HG03520 (cell line): ENCODE results near the gene SNAP47.

ENCODE experiments used
- ATAC-seq: cut with Tn5 transposase; IDR thresholded peaks from one replicate; pipeline ENCODE4 v1.9.1; 2021; ENCODE audit warnings: mild to moderate bottlenecking, moderate library complexity; ENCODE audit not compliant: unreplicated experiment

Gene SNAP47

DNA sequence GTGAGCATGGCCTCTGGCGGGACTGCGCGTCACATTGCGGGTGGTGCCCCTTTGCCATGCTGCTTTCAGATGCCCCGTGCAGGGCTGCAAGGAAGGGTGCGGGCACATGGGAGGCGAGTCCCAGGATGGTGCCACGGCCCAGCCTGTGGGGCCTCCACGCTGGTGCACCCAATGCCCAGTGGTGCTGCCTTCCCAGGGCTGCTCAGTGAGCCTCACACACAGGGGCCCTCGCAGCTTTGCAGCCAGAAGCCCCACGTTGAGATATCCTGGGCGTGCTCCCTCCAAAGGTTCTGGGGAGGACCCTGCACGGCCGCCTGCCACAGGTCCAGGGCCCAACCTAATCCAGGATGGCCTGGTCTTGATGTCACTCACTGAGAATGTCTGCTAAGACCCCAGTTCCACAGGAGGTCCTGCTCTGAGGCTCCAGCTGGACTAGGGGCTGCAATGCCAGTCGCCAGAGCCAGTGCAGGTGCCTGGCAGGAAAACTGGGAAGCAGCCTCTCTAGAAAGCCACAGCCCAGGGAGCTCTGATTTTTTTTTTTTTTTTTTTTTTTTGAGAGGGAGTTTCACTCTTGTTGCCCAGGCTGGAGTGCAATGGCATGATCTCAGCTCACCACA, 46.2 kb downstream of the SNAP47 start:
- no peak for ATAC-seq

DNA sequence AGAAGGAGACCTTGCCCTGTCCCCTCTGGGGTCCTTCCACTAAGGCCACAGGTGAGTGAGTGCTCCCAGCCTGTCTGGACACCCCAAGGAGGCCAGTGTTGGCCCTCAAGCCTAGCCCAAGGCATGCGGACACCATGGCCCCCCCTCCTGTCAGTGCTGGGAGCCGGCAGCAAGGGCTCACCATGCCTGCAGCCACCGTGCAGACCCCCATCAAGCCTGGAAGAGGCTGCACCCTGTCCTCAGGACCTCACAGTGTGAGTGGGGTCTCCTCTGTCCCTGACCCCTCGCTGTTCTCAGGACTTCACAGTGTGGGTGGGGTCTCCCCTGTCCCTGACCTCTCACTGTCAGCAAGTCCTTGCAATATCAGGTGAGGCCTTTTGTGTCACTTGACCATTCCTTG, 47.0 kb downstream of the SNAP47 start:
- no peak for ATAC-seq

DNA sequence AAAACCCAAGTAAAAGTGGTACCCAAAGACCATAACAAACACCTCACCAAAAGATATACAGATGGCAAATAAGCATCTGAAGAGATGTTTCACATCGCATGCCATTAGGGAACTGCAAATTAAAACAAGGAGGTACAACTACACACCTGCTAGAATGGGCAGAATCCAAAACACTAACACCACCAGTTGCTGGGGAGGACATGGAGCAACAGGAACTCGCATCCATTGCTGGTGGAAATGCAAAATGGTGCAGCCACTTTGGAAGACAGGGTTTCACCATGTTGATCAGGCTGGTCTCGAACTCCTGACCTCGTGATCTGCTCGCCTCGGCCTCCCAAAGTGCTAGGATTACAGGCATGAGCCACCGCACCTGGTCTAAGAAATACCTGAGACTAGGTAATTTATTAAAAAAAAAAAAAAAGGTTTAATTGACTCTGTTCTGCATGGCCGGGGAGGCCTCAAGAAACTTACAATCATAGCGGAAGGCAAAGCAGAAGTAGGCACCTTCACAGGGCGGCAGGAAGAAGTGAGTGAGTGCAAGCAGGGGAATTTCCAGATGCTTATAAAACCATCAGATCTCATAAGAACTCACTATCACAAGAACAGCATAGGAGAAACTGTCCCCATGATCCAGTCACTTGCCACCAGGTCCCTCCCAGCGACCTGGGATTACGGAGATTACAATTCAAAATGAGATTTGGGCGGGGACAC, 50.0 kb downstream of the SNAP47 start:
- no peak for ATAC-seq

DNA sequence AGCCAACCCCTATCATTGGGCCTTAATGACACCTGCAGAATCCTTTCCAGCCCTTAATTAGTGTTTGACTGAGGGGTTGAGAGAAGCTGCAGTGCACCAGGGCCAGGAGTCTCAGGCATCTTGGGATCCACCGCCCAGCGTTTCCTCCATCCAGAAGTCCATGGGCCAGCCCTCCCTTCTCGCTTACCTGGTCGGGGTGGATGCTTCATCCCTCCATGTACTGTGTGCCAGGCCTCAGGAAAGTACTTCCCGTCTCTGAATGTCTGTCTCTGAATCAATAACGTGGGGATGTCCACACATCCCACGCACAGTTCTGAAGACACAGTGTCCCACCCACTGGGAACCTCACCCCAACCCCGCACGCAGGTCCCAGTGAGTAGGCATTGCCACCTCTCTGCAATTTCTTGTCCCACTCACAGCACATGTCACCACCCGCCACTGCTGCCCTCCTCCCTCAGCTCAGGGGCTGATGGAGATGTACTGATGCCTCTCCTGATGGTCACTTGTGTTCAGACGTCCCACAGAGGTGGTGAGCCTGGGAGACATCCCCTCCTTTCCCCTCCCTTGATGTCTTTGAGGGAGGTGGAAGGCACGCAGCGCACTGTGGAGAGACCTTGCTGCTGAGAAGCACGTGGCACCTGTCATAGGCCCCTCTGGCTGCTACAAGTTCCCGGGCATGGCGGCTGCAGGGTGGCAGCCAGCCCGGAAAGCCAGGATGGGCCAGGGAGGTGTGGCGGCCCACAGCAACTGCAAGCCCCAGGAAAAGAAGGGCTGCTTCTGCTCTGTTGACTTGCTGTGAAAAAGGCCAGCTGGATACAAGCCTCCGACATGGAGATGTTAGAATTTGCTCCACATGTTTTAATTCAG, 50.8 kb downstream of the SNAP47 start:
- ATAC-seq, result no peak

DNA sequence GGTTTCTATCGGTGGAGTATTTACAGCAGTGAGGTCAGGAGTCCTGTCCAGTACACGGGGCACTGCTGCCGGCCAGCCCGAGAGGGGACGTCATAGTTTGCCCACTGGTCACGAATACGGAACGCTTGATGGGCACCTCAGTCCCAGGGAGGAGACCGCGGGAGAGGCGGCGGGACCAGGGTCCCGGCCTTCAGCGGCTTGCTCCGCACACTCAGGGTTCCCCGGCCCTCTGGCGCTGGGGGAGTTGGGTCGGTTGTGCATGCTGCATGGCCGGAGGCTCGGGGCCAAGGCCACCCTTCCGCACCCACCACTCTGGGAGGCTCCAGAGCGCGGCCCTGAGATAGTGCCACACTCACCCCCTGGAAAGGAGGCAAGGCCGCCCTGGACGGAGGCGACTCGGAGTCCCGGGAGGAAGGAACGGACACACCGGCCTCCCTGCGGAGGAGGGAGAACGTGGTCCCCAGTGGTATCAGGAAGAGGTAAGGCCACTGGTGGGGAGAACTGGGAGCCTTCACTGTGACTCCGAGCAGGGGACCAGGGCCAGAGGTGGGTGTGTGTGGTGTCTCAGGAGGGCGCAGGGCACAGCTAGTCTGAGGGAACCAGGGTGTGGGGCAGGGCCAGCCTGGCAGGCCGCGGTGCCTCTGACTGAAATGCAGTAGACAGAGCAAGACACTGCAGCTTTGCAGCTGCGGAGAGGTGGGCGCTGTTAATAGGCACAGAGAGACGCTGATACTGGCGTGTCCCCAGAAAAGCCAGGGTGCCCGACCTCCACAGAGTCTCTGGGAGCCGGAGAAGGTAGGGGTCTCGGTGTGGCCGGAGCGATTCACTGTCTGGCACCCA, 51.7 kb downstream of the SNAP47 start:
- no peak for ATAC-seq

DNA sequence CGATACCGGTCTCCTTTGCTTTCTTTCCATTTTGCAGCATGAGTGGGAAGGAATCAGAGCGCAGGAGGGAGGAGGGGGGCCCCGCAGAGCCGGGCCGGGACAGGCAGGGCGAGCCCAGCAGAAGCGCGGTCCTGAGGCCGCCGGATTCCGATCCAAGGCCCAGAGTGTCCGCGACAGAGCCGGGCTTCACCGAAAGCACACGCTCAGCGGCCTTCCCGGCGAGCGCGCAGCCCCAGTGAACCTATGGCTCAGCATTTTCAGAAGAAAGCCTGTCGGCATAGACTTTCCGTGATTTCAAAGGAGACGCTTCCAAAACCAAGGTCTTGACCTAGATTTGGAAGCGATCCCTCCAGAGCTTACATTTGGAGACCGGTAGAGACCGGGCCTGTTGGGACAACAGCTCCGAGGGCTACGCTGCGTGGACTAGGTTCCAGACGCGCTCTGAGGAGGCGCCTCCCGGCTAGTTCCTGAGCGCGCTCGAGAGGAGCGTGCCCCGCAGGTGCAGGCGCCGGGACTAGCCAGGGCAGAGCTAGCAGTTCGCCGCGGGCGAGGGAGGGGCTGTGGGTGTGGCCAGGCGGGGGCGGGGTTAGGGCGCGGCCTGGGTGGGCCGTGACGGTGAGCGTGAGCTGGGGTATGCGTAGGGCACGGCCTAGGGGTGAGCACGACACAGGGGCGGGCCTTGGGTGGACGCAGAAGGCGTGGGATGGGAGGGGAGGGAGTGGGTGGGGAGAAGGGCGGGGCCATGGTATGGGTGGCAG, 52.5 kb downstream of the SNAP47 start:
- ATAC-seq, result peak; percentile 93

DNA sequence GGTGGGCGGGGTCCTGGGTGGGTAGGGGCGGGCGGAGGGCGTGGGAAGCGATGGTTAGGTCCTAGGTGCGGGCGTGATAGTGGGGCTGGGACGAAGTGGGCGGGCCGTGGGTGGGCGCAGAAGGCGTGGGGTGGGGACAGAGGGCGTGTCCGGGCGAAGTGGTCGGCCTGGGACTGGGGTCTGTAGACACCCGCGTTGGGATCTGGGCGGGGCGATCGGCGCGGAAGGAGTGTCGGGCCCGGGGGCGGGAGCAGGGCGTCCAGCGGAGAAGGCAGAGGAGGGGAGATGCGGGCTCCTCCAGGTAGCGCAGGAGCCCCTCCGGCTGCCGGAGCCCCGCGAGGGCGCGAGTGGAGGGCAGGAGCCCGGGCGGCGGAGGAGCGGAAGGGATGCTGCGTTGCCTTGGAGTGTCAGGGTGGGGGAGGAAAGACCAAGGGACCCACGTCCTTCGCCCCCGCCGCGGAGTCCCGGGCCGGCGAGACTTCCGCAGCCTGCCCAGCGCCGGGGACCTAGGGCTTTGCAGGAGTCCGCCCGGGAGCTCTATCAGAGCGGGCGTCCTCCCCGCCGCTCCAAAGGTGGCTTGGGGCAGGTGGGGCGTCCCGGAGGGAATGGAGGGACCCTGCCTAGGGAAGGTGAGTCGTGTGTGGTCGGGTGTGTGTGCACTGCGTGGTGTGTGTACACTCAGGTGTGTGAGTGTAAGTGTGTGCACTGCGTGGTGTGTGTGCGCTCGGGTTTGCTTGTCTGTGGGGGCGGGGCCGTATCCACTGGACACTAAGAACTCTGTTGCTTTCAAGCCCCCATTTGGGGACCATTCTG, 53.2 kb downstream of the SNAP47 start:
- peak; percentile 35 for ATAC-seq

DNA sequence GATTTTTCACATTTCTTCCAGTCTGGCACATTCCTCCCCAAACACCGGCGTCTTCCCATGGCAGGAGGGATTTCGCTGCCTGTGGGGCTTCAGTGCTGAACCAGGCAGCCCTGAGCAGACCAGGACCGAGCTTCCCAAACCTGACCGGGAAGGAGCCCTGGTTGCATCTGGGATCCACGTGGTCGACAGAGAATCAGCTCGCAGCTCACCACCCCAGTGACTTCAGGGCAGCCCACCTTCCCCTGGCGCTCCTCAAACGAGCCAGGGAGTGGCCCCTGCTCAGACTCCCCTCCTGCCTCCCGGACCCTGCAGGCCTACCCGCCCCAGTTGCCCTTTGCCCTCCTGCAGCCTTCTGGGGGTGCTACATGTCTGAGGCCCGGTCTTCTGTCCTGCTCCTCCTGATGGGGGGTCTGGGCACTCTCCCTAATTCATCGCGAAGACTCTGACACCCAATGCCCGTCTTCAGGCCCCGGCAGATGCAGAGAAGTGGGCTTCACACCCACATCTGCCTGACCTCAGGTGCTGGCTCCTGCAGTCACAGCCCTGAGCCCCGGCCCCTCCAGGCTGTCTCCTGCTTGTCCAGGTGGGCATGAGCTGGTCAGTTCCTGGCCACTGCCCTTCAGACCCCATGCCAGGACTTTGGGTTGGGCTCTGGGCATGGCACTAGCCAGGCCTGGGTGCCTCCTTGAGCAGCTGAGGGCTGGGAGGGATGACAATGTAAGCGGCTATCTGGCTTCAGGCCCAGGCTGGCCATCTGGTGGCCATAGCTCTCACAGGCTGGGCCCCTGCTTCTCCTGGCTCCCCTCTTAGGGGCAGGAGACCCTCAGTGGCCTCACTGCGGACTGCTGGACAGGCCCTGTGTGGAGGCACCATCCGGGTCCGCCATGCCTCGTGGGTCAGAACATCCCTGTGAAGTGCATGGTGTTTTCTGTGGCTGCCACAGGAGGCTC, 54.1 kb downstream of the SNAP47 start:
- ATAC-seq, result no peak

DNA sequence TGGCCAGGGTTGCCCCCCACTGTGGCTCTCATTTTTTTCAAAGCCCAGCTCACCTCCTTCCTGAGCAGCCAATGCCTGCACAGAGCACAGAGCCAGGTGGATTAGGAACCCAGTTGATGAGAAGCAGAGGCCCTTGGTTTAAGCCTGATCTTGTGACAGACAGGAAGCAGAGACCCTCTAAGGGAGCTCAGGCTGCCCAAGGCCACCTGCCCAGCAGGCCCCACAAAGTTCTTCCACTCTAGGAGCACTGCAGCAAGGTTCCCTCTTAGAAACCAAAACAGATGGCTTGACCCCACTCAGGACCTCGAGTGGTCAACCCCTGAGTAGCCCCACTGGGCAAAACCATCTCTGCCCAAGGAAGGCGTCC, 54.8 kb downstream of the SNAP47 start:
- no peak for ATAC-seq

DNA sequence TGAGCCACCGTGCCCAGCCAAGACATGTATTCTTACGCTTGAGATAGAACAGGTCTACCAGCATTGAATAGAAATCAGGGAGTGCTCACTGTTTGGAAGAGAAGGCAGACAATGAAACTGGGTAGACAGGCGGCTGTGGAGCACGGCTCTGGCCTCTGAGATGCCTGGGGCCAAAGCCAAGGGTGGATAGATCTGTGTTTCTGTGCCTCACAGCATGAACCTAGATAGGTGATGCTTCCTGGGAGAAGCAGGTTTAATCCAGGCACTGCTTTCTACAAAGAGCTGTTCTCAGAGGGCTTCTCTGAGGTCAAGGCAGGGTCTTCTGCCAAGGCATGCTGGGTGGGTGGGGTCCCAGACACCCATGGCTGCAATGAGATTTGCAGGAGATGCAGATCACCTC, 55.6 kb downstream of the SNAP47 start:
- ATAC-seq, result no peak

DNA sequence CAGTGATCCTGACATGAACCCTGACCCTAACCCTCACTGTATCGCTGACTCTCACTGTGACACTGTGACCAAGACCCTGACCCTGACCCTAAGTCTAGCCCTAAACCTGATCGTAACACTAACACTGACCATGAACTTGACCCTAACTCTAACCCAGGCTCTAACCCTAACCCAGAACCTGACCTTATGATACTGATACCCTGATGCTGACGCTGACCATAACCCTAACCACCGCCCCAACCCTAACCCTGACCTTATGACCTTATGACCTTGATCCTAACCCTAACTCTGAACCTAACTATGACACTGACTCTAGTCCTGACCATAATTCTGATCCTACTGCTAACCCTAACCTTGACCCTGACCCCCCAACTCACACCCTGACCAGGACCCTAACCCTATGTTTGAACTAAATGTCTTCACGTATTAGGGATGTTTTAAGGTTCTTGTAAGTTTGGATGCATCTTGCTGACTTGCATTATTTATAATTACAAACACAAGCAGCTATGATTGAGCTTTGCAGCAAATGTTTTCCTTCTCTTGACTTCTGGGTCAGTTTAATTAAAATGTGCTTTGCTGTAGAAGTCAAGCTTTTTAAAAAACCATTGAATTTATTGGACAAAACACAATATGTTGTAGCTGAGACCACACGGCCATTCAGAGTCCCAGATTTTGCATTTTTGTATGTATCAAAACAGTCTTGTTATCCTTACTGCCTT, 56.3 kb downstream of the SNAP47 start:
- ATAC-seq, result no peak

DNA sequence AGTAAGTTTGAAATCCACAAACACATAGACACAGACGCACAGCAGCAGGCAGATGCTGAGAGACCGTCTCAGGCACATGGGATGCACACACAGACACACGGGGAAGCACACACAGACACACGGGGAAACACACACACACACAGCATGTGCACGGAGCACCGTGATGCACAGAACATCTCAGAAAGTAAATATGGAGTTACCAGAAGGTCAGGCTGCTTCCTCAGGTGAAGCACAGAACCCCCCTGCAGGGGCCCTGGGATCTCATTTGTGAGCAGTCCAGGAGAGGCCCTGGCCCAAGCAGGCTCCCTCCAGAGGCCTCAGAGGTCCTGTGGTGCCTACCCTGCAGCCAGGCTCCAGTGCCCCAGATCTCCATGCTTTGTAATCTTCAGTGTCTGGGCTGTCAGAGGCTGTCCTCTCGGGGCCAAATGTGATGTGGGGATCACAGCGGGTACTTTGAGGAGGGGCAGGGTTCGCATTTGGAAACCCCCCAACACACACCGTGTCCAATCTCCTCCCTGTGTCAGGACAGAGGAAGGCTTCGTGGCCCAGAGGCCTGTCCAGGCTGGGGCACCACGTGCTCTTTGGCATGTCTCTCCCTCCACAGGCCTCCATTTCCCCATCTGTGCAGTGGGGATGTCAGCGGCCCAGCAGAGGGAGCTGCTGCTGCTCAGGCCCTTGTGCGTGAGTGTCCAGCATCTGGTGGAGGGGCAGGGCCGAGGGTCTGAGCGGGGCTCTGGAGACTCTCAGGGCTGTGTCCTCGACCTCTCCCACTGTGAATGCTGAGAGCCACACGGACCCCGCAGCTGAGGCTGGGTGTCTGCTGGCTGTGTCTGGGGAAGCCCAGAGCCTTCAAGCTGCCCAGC, 57.2 kb downstream of the SNAP47 start:
- no peak for ATAC-seq

DNA sequence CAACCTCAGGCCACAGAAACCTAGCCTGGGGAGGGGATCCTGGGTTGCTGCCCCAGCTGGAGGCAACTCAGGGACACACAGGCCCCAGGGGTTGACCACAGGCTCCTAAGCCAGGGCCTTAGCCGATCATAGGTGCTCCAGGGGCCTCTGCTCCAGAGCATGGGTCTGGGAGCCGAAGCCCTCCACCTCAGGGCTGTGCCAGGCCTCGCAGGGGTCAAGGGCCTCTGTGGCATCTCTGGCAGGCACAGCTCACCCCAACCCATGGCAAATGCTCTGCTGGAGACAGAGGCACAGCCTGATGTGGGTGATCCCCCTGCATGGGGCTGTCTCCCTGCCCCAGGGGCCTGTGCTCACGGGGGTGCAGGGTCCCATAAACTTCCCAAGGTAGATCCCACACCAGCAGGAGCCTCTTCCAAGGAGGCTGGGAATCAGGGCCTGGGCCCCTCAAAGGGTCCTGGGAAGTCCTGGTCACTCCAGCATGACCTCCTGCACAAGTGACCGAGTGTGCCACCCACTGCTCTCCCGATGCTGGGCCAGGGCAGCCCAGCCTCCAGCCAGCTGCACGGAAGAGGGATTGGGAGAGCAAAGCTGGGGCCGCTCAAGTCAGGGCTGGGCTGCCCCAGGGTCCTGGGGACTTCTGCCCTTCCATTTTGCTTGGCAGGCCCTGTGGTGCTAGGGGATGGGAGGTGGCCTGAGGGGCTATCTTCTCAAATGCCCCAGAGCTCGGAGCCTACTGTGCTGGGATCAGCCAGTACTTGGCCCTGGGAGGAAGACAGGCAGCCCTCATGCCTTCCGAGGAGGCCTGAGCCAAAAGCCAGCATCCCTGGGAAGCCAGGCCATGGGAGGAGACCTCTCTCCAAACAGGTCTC, 58.1 kb downstream of the SNAP47 start:
- no peak for ATAC-seq

DNA sequence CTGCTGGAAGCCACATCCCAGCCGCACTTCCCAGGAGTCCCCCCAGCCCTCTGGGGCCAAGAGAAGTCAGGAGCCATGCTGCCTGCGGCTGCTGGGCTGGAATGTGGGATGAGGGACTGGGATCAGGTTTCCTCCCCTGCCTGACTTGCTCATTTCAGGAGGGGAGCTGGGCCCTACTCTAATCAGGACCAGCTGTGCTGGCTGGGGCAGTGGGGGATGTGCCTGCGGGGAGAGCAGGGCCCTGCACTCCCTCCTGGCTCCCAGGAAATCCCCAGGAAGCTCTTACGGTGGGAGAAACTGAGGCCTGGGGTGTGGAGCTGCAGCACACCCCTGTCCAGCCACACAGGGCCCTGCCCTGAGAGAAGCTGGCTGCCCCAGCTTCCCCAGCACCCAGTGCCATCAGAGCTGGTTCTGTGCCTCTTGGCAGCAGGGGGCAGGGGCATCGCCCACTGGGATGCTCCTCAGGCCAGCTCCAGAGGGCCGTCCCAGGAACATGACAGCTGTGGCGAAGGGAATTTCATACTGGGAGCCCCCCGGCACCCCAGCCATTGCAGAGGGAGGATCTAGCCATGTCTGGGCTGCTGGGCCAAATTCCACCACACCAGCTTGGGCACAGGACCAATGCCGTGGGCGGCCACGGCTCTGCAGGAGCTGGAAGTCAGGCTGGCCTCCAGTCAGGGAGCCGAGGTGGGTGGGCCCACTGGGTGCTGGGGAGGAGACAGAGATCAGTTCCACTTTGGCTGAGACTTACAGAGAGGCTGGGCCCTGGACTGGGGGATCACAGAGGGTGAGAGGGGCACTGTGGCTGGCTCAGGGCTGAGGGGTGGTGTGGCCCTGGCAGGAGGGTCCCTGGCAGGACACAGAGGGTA, 58.9 kb downstream of the SNAP47 start:
- ATAC-seq, result no peak

DNA sequence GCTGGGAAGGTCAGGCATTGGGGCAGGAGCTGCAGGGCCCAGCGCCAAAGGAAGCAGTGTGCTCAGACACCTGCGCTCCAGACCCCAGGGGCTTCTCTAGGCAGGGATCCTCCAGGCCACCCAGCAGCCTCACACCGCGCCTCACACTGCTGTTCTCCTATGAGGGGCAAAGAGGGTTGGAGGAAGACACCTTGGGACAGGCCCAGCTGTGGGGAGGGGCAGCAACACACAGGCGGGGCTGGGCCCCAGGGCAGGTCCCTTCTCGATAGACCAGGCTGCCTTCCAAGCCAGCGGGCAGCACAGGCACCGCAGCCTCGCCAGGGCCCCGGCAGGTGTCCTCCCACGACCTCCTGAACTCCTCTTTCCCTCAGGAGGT, 59.6 kb downstream of the SNAP47 start:
- ATAC-seq, result no peak
